Nasal cavity respiratory epithelium epithelial cell of viscerocranial mucosa (primary cell): ENCODE data around the gene ATCAY. TPM values are rescaled to one million over a fixed set of nuclear protein-coding genes. Genes with fewer than 3 reads are reported as not detected.

ENCODE experiments used
- total RNA-seq: library from RNA; depleted of rRNA; stranded (reverse); fragments of >200 nt; gene quantifications from 2 replicates; pipeline ENCODE4 v1.2.3, GENCODE V29; 2014

The ATCAY gene
- total RNA-seq = not detected in 2 replicates

DNA sequence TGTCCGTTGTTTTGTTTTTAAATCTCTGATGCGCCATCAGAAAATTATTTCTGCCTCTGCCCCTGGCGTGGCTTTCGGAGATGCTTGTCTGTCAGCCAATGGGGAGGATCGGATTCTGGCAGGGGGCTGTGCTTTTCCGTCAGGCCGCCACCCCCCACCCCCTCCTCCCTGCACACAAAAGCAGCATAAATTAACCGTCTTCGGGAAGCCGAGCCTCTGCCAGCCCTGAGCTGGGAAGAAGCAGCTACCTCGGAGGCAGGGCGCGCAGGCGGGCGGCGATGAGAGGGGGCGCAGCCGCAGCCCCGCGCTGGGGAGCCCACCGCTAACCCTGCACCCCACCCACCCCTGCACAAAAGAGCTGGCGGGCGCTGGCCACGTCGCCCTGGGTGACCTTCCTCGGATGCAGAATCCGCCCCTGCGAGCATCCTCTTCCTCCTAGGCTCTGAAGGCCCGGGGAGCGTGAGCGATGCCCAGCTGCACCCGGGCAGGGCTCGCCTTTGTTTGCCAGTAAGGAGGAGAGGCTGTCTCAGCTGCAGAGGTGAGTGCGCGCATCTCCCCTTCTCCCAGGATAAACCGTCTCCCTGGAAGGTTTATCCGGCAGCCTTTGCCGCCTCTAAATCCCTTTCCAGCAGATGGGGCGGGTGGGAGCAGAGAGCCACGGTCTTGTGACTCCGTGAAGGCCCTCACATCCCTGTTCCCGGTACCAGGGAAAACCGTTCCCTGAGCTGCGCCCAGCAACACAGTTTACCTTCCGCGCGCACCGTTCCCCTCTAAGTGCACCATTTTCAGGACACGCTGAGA lies at the start of gene ATCAY:
TSS of gene ATCAY (plus strand) at position 215 of the 801 bp plus-strand sequence. CDS start 5,083 bp downstream, outside the sequence.

DNA sequence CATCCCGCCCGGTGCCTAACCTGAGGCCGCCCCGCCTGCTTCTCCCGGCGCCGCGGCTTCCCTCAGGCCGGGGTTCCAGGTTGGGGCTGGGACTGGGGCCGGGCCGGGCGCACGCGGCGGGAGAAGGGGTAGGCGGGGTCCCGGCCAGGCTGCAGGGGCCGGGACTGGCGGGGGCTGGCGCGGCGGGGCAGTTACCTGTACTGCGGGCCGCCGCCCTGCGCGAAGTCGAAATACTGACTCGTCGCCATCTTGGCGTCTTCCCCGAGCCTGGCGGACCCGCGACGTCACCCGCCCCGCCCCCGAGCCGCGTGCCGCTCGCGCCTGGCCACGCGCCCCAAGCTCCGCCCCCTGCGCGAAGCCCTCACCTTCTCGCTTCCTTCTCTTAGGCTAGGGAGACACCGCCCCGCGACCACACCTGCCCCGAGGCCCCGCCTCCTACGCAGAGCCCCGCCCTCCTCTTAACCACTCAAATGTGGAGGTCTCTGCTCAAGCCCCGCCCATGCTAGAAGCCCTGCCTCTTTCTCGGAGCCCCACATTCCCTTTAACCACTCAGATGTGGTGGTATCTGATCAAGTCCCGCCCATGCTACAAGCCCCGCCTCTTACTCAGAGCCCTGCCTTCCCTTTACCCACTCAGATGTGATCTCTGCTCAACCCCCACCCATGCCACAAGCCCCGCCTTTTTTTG lies 11.6 kb upstream of the ATCAY start, which contains the start of gene ZFR2:
TSS of gene ZFR2 (minus strand) at position 269 of the 687 bp plus-strand sequence. CDS start at position 248, 21 bp downstream.

DNA sequence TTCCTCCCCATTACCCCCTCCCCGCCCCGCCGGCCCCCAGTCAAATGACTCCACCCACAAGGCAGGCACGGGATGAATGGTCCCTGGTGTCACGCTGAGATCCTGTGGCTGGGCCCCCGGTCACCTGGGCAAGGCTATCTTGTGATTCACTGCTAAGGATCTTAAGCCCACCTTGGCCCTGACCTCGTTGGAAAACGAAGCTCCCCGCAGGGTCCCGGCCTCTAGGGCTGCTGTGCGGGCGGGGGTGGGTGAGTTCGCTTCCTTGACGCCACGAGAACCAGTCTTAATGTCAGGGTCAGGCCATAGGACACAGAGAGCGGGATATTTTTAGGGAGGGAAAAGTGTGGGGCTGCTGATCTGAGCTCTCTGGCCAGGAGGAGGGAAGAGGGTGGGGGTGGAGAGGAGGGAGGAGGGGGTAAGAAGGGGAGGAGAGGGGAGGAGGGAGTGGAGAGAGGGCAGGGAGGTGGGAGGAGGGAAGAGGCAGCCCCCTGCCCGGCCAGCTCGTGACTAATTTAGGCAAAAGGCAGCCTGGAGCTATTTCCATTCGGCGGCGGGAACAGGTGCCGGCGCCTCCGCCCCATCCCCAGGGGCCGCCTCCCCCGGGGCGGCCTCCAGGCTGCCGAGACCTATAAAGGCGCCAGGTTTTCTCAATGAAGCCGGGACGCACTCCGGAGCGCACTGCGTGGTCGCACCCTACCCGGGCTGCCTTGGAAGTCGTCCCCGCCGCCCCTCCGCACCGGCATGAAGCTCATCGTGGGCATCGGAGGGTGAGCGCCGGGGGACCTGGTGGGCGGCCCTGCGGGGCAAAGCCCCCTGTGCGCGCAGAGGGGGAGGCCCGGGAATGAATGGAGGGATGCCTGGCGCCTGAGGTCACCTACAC lies 52.7 kb downstream of the ATCAY start, which contains the start of gene NMRK2:
TSS of gene NMRK2 (plus strand) at position 139 of the 880 bp plus-strand sequence. CDS start at position 742, 603 bp downstream.

GRCh38 chr19:3970808-3971598 lies 90.5 kb downstream of the ATCAY start, which contains the start of gene DAPK3:
DAPK3 (minus strand) TSS chr19:3971099; CDS start chr19:3969735, 1,364 bp downstream.

Other genes with a start within 250 kb of the ATCAY start
- gene PIP5K1C, start 180.2 kb upstream of the ATCAY start, total RNA-seq = 5.5 and 31.3 TPM in 2 replicates
- gene TJP3, start 172.3 kb upstream of the ATCAY start, total RNA-seq = 1.0 and 4.4 TPM in 2 replicates
- gene APBA3, start 119.0 kb upstream of the ATCAY start, total RNA-seq = 22.9 and 23.8 TPM in 2 replicates
- 15.3 and 68.4 TPM in 2 replicates for gene MRPL54, start 118.0 kb upstream of the ATCAY start, total RNA-seq
- not detected in 2 replicates for gene RAX2, start 108.5 kb upstream of the ATCAY start, total RNA-seq
- under 0.01 and 0.57 TPM in 2 replicates for gene MATK, start 94.3 kb upstream of the ATCAY start, total RNA-seq
- gene ZFR2, start 11.6 kb upstream of the ATCAY start, total RNA-seq = not detected in 2 replicates
- gene NMRK2, start 52.4 kb downstream of the ATCAY start, total RNA-seq = not detected in 2 replicates
- 129 and 136 TPM in 2 replicates for gene DAPK3, start 90.4 kb downstream of the ATCAY start, total RNA-seq
- 2,721 and 3,305 TPM in 2 replicates for gene EEF2, start 104.8 kb downstream of the ATCAY start, total RNA-seq
- gene PIAS4, start 127.1 kb downstream of the ATCAY start, total RNA-seq = 14.7 and 20.6 TPM in 2 replicates
- gene ZBTB7A, start 186.2 kb downstream of the ATCAY start, total RNA-seq = 22.2 and 67.0 TPM in 2 replicates
- 141 and 146 TPM in 2 replicates for gene MAP2K2, start 243.4 kb downstream of the ATCAY start, total RNA-seq